ENCODE measurements around the gene LRRC57.

LRRC57 gene

GRCh38 chr15:42549741-42550392 is 1.3 kb upstream of the LRRC57 start:
- DNase-seq: peak; percentile 60

- DNase-seq: peak; percentile 59
These were observed 469 bp upstream of the LRRC57 start for GRCh38 chr15:42549032-42549491.

GRCh38 chr15:42547918-42548248 is 710 bp downstream of the LRRC57 start:
- no peak for DNase-seq

- peak; percentile 53 for DNase-seq
These were observed 3.6 kb downstream of the LRRC57 start for GRCh38 chr15:42544853-42545629.

DNA sequence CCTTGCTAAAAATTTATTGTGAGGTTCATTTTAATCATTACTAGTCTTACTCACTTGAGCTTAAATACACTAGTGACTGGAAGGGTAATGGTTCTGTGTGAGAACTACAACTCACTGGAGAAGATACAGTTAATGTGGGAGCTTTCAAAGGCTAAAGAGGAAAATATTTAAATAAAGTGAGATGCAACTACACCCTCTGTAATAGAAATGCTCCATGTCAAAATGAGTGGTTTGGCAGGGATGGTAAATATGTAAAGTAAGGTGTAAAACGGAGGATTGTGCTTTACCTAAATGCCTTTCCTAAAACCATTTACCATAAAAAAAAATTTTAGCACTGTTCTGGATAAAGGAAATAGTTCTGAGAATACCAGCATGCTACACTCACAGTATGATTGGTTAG is 15.3 kb downstream of the LRRC57 start:
- DNase-seq: no peak

GRCh38 chr15:42528970-42529369 is 19.6 kb downstream of the LRRC57 start:
- no peak for DNase-seq

GRCh38 chr15:42523331-42523730 is 25.3 kb downstream of the LRRC57 start:
- no peak for DNase-seq

- DNase-seq: peak; percentile 64
These were observed 37.6 kb downstream of the LRRC57 start for GRCh38 chr15:42511007-42511391.

DNA sequence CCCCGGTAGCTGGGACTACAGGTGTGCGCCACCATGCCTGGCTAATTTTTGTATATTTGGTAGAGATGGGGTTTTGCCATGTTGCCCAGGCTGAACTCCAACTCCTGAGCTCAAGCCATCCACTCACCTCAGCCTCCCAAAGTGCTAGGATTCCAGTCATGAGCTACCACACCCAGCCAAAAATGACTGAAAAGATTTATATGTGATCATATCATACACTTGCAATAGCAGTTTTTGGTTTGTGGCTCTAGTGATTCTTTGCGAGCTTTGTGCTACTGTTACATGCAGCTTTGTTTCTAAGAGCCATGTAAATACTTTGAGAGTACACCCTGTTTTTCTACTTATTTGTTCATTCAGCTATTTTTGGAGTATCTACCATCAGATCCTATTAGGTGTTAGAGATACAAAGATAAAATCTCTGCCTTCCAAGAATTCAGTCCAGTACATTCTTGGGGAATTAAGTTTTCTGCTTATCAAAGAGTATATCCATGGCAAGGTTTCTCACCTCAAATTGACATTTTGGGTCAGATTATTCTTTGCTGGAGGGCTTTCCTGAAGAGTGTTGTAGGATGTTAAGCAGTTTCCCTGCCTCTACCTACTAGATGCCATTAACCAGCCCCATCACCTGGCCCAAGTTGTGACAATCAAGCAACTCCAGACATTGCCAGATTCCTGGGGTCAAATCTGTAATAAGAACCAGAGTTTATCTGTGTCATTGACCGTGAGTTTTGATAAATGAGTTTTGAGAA is 38.2 kb downstream of the LRRC57 start:
- DNase-seq: no peak

DNA sequence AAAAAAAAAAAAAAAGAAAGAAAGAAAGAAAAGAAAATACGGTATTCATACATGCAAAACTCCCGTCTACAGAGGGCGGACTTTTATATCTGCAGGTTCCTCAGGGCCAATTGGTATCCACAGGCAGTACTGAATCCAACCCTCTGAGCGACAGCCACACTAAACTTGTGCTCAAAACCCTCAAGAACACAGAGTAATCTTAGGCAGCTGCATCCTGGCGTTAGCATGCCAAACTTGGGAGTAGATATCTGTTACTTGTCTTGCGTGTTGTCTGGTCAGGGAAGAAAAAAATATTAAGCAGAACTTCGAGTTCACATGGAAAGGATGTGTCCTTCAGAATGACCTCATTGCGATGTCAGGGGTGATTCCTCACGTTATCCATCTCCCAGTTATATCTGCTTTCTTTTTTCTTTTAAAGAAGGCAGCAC is 40.3 kb downstream of the LRRC57 start:
- no peak for DNase-seq

DNA sequence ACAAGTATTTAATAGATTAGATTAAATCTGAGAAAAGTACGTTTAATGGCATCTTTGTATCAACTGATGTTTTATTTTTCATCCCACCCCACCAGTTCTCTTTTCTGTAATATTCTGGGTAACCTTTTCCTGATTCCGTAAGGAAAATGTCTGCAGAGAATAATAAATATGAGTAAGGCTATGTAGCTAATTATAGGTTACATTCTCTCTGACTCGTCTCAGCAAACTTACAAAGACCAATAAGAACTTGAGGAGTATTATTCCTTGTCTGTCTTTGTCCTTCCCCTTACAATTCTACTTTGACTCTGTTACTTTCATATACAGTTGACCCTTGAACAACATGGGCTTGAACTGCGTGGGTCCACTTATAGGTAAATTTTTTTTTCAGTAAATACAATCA is 41.1 kb downstream of the LRRC57 start:
- no peak for DNase-seq

GRCh38 chr15:42504631-42505030 is 44.0 kb downstream of the LRRC57 start:
- no peak for DNase-seq

DNA sequence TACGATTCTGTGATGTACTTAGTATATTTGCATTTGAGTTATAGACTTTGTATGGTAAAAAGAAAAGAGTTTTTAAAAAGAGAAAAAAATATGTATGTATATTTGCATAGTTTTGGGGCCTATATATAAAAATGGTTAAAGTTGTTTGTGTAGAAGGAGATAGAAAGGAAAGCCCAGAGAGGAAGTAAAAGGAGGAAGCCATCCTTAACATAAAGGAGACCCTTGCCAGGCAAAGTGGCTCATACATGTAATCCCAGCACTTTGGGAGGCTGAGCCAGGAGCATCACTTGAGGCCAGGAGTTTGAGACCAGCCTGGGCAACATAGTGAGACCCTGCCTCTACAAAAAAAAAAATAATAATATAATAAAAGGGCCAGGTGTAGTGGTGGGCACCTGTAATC is 44.8 kb downstream of the LRRC57 start:
- DNase-seq: no peak

DNA sequence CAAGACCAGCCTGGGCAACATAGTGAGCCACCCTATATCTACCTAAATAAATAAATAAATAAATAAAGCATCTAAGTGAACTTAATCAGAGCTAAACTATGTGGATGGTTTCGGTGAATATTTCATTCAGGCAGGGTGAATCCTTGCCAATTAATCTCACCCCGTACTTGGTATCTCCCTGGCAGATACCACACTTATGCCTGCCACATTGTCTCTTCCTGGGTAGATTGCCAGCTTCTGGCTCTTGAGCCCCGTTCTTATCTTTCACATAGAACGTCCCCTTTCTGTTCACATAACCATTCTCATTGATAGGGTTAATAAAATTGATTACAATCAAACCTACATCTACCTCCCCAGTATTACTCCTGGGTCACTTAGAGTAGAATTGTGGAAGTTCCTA is 46.1 kb downstream of the LRRC57 start:
- no peak for DNase-seq

DNA sequence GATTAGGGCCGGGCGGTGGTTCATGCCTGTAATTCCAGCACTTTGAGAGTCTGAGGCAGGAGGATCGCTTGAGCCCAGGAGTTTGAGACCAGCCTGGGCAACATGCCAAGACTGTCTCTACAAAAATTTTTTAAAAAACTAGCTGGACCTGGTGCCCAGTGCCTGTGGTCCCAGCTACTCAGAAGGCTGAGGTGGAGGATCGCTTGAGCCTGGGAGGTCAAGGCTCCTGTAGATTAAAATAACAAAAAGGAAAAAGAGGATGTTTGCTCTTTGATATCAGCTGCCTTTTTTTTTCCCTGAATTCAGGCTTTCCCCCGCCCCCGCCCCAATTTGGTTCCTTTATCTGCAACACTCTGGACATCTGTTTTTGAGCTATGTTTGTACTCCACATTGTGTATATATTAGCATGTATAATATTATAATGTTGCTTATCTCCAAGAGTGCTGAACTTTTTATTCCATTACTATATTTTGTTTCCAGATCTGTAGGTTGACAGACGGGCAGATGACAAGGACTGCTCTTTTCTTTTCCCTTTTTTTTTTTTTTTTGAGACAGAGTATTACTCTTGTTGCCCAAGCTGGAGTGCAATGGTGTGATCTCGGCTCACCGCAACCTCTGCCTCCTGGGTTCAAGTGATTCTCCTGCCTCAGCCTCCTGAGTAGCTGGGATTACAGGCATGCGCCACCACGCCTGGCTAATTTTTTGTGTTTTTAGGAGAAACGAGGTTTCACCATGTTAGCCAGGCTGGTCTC is 48.6 kb downstream of the LRRC57 start:
- DNase-seq: no peak

DNA sequence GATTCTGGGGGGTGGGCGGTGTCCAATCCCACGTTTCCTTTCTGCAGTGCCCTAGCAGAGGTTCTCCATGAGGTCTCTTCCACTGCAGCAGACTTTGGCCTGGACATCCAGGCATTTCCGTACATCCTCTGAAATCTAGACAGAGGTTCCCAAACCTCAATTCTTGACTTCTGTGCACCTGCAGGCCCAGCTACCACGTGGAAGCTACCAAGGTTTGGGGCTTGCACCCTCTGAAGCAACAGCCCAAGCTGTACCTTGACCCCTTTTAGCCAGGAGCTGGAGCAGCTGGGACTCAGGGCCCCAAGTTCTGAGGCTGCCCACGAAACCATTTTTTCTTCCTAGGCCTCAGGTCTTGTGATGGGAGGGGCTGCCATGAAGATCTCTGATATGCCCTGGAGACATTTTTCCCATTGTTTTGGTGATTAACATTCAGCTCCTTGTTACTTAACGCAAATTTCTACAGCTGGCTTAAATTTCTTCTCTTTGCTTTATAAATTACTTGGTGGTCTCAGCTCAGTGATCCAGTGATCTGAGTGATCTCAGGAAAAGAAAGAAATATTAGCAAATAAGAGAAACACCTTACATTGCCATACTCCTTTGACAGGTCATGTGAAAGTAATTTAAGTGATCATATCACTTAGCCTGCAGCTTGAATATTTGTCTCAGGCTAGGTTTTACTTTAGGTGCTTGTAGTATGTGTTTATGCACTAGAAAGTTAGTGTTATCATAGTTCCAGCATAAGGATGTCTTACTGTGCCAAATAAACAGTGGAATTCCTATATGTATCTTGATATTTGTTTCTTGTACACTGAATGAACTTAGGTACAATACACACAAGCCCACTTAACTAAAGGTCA is 50.2 kb downstream of the LRRC57 start:
- no peak for DNase-seq

- peak; percentile 92 for DNase-seq
These were observed 53.0 kb downstream of the LRRC57 start, which contains the start of gene SNAP23 for GRCh38 chr15:42495361-42496212. Gene SNAP23 (plus strand): TSS chr15:42495634. CDS start chr15:42511847, 16,213 bp downstream.

DNA sequence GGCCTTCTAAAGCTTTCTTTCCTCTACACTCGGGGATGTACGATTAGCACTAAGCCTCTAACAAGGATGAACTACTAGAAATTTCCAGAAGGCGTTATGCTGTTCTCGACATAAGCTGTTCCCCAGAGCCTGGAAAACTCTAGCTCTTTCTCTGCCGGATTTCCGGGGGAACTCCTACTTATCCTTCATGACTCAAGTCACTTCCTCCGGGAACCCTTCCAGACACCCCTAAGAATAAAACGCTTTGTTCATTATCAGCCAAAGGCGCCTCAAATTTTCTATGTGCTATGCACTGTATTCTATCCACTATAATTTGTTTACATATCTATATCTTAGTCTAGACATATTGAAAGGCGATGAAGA is 53.6 kb downstream of the LRRC57 start:
- peak; percentile 59 for DNase-seq

GRCh38 chr15:42493679-42494078 is 54.9 kb downstream of the LRRC57 start:
- DNase-seq: peak; percentile 48

GRCh38 chr15:42491539-42492225 is 56.9 kb downstream of the LRRC57 start:
- no peak for DNase-seq

Measured in suppressor macrophage treated with lipopolysaccharide for 4 hours (primary cell).